MM.1S (cell line): Measurements from ENCODE around the gene RASGRF2.

Source experiments
- DNase-seq: peaks from one replicate; pipeline ENCODE4 v3.0.0-alpha.2; 2015
- H2AFZ ChIP-seq: fragments of 300-600 bp; sonication (generic); 2 replicates; pipeline ENCODE4 v1.6.0; 2016; ENCODE audit warnings: antibody characterized with exemption, low read length
- H3F3A ChIP-seq: fragments of 300-600 bp; sonication (generic); 2 replicates; pipeline ENCODE4 v1.6.1; 2016; ENCODE audit warnings: mild to moderate bottlenecking, antibody characterized with exemption, low read length, moderate library complexity, mixed read lengths; ENCODE audit not compliant: insufficient read depth
- H3K27ac ChIP-seq: fragments of 300-600 bp; sonication (generic); 2 replicates; pipeline ENCODE4 v1.5.1; 2016; ENCODE audit warnings: mild to moderate bottlenecking, low read length
- H3K27me3 ChIP-seq: fragments of 300-600 bp; sonication (generic); replicated peaks from 2 replicates; pipeline ENCODE4 v1.6.0; 2016; ENCODE audit warnings: low read length; ENCODE audit not compliant: insufficient read depth
- H3K36me3 ChIP-seq: fragments of 300-600 bp; sonication (generic); replicated peaks from 2 replicates; pipeline ENCODE4 v1.6.1; 2016; ENCODE audit warnings: mild to moderate bottlenecking, low read length, mixed read lengths; ENCODE audit not compliant: insufficient read depth
- H3K4me1 ChIP-seq: fragments of 300-600 bp; sonication (generic); 2 replicates; pipeline ENCODE4 v1.6.1; 2016; ENCODE audit warnings: low read length, mixed read lengths
- H3K4me2 ChIP-seq: fragments of 300-600 bp; sonication (generic); 2 replicates; pipeline ENCODE4 v1.6.0; 2016; ENCODE audit warnings: low read depth, low read length
- H3K4me3 ChIP-seq: fragments of 300-600 bp; sonication (generic); 2 replicates; pipeline ENCODE4 v1.5.1; 2016; ENCODE audit warnings: low read length, mixed read lengths
- H3K79me2 ChIP-seq: fragments of 300-600 bp; sonication (generic); 2 replicates; pipeline ENCODE4 v1.6.1; 2016; ENCODE audit warnings: mixed run types, low read length, mixed read lengths
- H3K9ac ChIP-seq: fragments of 300-600 bp; sonication (generic); 2 replicates; pipeline ENCODE4 v1.6.1; 2016; ENCODE audit warnings: low read length, mixed read lengths
- H3K9me2 ChIP-seq: fragments of 300-600 bp; sonication (generic); replicated peaks from 2 replicates; pipeline ENCODE4 v1.6.1; 2016; ENCODE audit warnings: mild to moderate bottlenecking, low read length, mixed read lengths; ENCODE audit not compliant: insufficient read depth
- H3K9me3 ChIP-seq: fragments of 300-600 bp; sonication (generic); replicated peaks from 2 replicates; pipeline ENCODE4 v1.6.1; 2016; ENCODE audit warnings: mild to moderate bottlenecking, low read length, mixed read lengths; ENCODE audit not compliant: insufficient read depth
- H4K20me1 ChIP-seq: fragments of 300-600 bp; sonication (generic); 2 replicates; pipeline ENCODE4 v1.6.1; 2016; ENCODE audit warnings: mild to moderate bottlenecking, low read length, moderate library complexity, mixed read lengths; ENCODE audit not compliant: insufficient read depth
- CTCF ChIP-seq: fragments of 300-600 bp; sonication (generic); IDR thresholded peaks from 2 replicates; pipeline ENCODE4 v1.5.1; 2016; ENCODE audit warnings: antibody characterized with exemption, low read length, mixed read lengths
- EZH2 ChIP-seq: fragments of 300-600 bp; sonication (generic); optimal IDR thresholded peaks from 2 replicates; pipeline ENCODE3; 2017; ENCODE audit warnings: low read depth, mild to moderate bottlenecking, antibody characterized with exemption, low read length, mixed read lengths
- EZH2phosphoT487 ChIP-seq: fragments of 300-600 bp; sonication (generic); IDR thresholded peaks from 2 replicates; pipeline ENCODE4 v1.6.1; 2018; ENCODE audit warnings: antibody characterized with exemption, low read length

Gene RASGRF2

DNA sequence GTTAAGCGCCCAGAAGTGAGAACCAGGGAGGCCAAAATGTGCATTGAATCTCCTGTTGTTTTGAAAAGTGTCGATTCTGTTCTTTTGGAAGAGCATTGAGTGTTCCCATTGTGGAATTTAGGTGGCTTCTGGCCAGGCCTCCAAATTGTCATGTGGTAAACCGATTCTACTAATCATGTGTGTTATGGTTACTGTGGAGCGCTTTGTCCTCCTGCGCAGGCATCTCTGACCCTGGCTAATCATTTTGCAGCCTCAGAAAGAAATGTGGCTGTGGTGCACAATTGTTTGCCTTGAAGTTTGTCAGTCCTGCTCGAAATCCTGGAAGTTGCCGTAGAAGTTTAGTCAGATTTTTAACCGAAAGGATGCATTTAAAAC lies 121.3 kb downstream of the RASGRF2 start:
- Histone ChIP-seq H3K27me3 (no peaks in the 10 kb centered on the region), H3K9me3 (no peaks in the 10 kb centered on the region), H2AFZ (no peak overlapping the region), H3F3A (no peaks in the 10 kb centered on the region), H3K27ac (no peak overlapping the region), H3K9ac (no peak overlapping the region), H3K9me2 (no peaks in the 10 kb centered on the region), H3K79me2 (no peaks in the 10 kb centered on the region), H3K36me3 (no peaks in the 10 kb centered on the region), H4K20me1 (no peaks in the 10 kb centered on the region), H3K4me2 (no peak overlapping the region), H3K4me1 (no peaks in the 10 kb centered on the region), H3K4me3 (no peak overlapping the region)
- no peak for DNase-seq
- TF ChIP-seq CTCF (no peak), EZH2 (no peak), EZH2phosphoT487 (no peak)

DNA sequence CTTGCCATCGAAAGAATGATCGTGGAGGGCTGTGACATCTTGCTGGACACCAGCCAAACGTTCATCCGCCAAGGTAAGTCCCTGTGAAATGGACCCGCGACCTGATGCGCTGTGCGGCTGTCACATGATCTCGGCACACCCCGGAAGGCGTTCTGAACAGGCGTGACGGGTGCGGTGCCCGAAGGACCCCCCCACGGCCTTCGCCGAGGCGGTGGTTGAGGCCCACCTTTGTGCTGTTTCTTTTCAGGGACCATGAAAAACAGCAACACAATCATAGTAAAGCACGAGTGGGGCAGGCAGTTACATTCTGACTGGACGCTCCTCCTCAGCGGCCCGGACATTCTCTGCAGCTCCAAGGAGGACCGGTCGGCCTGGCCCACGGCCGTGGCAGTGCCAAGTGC lies 126.7 kb downstream of the RASGRF2 start:
- H3K27me3 ChIP-seq: no peaks in the 10 kb centered on the region
- H3K4me3 ChIP-seq: no peak overlapping the region
- H3K79me2 ChIP-seq: no peaks in the 10 kb centered on the region
- H3K9me2 ChIP-seq: no peaks in the 10 kb centered on the region
- no peaks in the 10 kb centered on the region for H3F3A ChIP-seq
- H4K20me1 ChIP-seq: no peaks in the 10 kb centered on the region
- DNase-seq: no peak
- H3K4me1 ChIP-seq: no peaks in the 10 kb centered on the region
- H3K9ac ChIP-seq: no peak overlapping the region
- H3K4me2 ChIP-seq: no peak overlapping the region
- no peak overlapping the region for H3K27ac ChIP-seq
- no peak for TF ChIP-seq EZH2phosphoT487
- no peak for TF ChIP-seq EZH2
- no peak for TF ChIP-seq CTCF
- no peak overlapping the region for H2AFZ ChIP-seq
- H3K36me3 ChIP-seq: no peaks in the 10 kb centered on the region
- no peaks in the 10 kb centered on the region for H3K9me3 ChIP-seq

GRCh38 chr5:81091199-81091598 lies 131.0 kb downstream of the RASGRF2 start:
- H3K27ac ChIP-seq: no peak overlapping the region
- TF ChIP-seq EZH2phosphoT487 (no peak), EZH2 (no peak), CTCF (no peak)
- no peak for DNase-seq
- H3K4me3 ChIP-seq: no peak overlapping the region
- no peak overlapping the region for H3K9ac ChIP-seq
- no peaks in the 10 kb centered on the region for H3K4me1 ChIP-seq
- H2AFZ ChIP-seq: no peak overlapping the region
- no peaks in the 10 kb centered on the region for H3K36me3 ChIP-seq
- no peaks in the 10 kb centered on the region for H4K20me1 ChIP-seq
- no peak overlapping the region for H3K4me2 ChIP-seq
- no peaks in the 10 kb centered on the region for H3F3A ChIP-seq
- H3K9me2 ChIP-seq: no peaks in the 10 kb centered on the region
- H3K27me3 ChIP-seq: no peaks in the 10 kb centered on the region
- no peaks in the 10 kb centered on the region for H3K79me2 ChIP-seq
- no peaks in the 10 kb centered on the region for H3K9me3 ChIP-seq
